Stimulated activated CD8-positive, alpha-beta memory T cell treated with anti-CD3 and anti-CD28 coated beads, Interleukin-7, amount 100 ng/mL, for 48 hours (primary cell): Measurements from ENCODE around the gene TMEM131L.
"Not testable (repeated sequence)": the region's sequence is repeated elsewhere in the genome, so short reads cannot be mapped to it uniquely, and the experiment has no call there.

Source experiments
- DNase-seq, 2 donors: peaks; one replicate each; pipeline ENCODE4 v3.0.0-alpha.2; 2020; ENCODE audit warnings: low read depth in 1 of 2; ENCODE audit errors: extremely low read depth in 1 of 2

TMEM131L gene

DNA sequence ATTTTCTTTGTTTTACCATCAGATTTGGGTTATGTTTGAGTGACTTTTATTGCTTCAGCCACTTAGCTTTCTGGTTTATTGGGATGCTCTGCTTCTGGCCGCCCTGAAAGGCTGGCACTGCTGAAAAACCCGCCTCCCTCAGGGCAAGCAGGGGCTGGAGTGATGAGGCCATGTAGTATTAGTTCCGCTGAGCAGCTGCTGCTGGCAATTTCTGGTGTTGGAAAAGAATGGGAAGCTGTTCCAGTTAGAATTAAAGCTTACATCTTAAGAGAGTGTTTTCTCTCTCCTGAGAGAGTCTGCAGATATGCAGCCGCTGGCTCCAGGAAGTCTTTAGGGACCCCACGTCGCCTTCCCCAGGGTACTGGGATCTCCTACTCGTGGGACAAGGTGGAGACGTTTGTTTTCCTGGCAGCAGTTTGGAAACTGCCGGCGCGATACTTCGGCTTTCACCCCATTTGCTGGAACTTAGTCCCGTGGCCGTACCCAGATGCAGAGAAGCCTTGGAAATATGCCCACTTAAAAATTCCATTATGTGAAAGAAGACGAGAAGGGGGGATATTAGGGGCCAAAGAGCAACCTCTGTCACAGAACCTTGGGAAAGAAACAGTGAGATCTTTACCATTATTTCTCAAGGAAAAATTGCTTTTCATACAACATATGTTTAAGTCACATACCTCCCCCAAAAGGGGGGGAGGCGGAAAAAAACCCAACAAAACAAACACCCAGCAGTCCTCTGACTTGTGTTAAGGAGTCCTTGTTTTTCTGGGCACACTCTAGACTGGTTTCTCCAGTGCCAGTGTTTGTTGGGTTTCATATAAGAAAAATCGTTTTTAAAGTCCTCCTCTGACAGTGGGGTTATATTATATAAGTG lies 72.6 kb downstream of the TMEM131L start:
- no peak for DNase-seq

DNA sequence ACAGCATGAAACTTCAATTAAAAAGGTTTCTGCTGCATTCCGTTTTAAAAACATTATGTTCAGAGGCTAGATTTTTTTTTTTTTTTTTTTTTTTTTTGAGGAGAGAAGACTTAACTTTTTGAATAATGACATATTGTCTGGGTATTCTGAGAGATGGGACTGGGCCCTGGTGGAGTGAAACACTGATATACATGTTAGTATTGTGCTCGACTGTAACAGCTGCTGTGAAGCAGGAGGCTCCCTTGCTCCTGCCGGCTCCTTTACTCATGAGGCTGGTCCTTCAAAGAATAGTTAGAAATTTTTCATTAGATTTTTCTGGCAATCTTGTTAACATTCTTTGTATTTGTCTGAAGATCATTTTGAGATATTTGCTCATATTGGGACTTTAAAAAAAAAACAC lies 73.3 kb downstream of the TMEM131L start:
- no peak for DNase-seq

DNA sequence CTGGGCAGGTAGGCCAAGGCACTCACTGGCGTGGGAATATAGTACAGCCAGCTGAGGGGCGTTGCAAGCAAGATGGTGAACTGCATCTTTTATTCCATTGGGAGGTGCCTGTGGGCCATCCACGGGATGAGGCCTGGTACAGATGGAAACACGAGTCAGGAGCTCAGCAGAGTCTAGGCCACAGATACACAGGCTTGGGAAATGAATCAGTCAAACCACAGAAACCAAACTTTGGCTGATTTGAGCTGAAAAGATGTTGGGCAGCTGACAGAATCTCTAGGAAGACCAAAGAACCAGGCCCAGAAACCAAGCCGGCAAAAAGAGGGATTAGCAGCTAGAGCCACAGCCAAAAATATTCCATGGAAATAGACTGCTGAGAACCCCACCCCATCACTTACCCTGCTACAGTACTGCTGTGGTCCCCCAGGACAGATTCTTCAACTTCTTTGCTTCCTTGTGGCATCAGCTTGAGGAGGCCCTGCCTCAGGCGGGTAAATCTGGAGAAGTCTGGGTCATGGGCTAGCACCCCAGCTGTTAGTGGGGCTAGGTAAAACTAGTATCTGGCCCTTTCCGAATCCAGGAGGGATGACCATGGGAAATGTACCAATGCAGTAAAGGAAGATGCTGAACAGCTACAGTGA lies 75.4 kb downstream of the TMEM131L start:
- peak in 1 of 2 donors; percentile 39 for DNase-seq

DNA sequence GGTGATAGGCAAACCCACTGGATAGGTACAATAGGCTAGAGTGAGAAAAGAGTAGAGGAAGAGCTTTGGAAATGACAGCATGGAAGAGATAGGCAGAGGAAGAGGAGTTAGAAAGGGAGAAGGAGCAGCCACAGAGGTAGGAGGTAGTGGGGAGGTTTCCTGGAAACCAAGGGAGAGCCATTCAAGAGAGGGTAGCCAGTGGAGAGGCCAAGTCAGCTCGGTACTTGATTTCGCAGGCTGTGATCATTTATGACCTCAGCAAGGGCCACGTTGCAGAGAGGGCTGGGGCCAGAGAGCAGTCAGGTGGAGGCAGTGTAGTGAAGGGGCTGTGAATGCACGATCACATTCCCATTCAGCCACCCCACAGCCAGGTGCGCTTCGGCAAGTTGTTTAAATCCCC lies 76.0 kb downstream of the TMEM131L start:
- no peak for DNase-seq

DNA sequence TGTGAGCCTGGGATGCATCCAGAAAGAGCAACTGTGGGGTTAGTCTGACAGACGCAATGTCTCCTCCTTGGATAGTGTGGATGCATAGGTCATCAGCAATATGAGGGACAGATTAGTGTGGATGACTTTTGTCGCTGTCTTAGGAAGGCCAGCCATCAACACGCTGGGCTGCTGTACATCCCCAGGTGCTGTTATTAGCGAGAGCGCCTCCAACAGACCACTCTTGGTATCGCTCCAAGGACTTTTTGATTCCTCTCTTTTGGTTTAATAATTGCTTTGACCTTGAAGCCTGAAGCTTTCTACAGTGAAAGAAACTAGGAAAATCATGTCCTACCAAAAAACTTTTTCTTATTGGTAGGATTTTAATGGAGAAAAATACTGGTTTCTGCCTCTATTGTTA lies 76.7 kb downstream of the TMEM131L start:
- DNase-seq: no peak

DNA sequence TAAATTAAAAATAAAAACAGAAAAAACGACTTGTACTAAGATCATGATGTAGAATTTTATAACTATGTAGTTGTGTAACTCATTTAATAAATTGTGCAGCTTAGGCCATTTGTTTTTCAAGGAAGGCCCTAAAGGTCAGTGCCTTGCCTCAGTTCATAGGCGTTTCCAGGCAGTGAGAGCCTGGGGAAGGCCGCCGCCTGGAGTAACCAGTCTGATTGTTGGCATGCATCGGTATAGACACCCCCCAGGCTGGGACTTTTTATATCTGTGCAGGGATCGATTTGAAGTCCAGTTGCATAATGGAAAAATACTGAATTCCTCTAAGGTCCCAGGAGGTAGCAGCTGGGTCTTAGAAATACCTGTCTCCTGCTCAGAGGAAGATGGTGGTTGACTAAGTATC lies 77.2 kb downstream of the TMEM131L start:
- no peak for DNase-seq

DNA sequence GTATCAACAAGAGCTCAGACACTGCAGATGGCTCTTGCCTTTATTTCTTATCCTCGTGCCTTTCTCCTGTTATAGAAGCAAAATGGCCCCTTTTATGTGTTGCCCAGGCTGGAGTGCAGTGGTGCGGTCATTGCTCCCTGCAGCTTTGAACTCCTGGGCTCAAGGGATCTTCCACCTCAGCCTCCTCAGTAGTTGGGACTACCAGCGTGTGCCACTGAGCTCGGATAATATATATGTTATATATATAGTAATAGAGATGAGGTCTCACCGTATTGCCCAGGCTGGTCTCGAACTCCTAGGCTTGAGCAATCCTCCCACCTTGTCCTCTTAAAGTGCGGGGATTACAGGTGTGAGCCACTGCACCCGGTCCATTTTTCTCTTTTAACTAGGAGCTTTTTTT lies 79.7 kb downstream of the TMEM131L start:
- DNase-seq: no peak

DNA sequence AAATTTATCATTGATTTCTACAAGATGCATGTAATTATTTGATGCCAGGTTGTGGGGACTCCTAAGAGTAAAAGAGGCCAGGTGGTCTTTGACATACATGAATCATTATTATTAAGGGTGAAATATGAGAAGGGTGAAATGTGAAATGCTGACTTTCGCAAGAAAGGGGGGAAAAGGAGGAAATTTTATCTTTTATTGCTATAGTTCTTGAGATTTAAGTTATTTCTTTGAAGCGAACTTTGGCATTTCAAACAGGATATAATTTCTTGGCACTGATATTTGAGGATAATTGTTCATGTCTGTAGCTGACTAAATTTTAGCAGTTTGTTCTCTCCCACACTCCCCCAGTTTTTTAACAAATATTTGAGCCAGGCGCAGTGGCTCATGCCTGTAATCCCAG lies 80.1 kb downstream of the TMEM131L start:
- DNase-seq: no peak

DNA sequence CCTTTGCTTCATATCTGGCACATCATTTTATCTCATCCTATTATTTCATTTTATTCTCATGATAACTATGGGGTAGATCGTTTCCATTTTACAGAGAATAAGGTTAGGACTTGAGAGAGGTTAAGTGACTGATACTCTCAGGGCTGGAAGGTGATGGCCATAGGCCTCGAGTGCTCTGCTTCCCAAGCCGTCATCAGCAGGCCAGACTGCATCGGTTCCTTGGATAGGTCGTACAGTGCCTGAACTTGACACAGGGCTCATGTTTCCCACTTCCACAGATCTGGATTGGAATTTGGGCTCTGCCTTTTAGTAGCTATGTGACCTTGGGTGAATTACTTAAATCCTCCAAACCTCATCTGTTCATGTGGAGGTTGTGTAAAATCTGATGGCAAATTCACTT lies 81.4 kb downstream of the TMEM131L start:
- DNase-seq: no peak

DNA sequence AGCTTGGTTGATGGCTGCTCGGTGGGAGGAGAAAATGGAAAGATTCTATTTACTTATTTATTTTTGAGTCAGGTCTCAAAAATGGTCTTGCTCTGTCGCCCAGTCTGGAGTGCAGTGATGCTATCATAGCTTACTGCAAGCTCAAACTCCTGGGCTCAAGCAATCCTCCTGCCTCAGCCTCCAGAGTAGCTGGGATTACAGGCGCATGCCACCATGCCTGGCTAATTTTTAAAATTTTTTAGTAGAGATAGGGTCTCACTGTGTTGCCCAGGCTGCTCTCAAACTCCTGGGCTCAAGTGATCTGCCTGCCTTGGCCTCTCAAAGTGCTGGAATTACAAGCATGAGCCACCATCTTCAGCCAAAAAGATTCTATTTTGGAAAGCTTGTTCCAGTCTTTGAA lies 82.7 kb downstream of the TMEM131L start:
- not testable (repeated sequence) for DNase-seq

DNA sequence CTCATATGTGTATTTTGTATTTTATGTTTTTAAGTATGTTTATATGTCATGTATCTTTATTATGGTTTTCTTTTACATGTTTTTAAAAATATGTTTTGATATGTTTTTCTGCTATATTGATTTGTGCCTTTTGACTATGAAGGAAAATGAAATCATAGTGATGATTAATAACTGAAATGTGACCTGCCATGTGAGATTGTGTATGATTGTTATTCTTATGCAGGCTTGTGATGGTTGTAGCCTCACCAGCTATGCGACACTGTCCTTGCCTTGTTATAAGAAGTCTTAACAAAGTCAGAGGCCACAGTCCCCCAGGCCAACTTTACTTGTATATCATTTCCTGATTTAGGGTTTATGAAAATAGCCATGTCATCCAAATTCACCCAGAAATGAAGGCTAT lies 83.2 kb downstream of the TMEM131L start:
- DNase-seq: no peak

DNA sequence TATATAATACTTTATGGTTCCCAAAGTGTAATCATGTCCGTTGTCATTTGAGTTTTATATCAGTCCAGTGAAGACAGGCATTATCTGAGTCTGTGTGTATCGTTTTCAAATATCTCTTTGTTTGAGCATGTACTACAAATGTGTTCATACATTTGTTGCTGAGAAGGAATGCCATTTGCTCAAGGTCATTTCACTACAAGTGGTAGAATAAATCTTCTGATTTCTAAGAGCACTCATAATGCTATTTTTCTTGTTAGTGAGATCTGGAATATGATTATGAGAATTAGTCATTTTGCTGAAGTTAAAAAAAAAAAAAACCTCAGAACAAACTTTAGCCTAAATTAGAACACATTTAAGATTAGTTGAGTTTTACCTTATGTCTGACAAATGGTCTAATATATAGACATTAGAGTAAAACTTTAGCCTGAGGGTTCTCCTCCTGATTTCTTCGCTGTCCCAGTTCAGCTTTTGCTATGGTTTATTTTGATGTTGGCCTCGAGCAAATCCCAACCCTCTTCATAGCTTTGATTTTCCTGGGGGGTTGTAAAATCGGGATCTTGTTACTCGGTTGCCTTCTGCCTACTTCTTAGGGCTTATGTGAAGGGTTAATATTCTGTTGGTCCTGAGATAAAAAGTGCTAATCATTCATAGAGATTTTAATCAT lies 87.1 kb downstream of the TMEM131L start:
- no peak for DNase-seq

DNA sequence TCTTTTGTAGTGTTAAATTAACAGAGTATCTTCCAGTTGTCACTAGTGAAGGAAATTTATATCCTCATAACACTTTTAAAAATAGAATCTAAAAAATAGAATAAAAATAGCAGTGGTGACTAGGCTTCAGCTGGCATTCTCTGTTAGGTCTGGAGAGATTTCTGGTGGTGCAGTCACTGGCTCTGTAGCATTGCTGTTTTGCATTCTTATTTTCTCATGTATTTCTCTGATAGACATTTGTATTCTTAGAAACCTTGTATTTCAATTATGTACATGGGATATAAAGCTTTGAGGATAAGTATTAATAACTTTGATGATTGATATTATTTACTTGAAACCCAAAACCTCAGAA lies 87.6 kb downstream of the TMEM131L start:
- DNase-seq: no peak

DNA sequence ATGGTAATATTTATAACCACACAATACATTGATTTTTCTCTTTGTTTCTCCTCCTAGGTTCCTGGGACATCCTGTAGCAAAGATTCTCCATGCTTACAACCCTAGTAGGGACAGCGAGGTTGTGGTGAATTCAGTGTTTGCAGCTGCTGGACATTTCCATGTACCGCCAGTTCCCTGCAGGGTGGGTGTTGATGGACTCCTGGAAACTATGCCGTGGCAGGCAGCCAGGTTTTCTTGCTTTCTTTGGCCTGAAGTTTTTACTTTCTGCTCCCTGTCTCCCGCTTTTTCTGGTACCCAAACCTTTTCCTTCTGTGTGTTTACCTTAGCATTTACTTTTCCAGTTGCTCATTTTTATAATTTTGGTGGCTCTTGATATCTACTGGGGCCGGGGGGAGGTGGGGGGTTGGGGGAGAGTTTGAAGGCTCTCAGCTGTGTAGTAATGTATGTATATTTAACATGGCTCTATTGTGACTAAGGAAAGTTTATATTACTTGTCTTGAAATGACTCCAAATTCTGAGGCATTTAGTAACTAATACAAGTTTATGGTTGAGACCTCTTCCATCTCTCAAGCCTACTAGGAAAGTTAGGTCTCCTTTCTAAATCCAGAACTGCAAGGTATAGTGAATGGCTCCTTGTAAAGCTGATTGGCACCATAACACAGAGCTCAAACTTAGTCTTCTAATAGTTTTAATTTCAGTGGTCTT lies 89.7 kb downstream of the TMEM131L start:
- no peak for DNase-seq

DNA sequence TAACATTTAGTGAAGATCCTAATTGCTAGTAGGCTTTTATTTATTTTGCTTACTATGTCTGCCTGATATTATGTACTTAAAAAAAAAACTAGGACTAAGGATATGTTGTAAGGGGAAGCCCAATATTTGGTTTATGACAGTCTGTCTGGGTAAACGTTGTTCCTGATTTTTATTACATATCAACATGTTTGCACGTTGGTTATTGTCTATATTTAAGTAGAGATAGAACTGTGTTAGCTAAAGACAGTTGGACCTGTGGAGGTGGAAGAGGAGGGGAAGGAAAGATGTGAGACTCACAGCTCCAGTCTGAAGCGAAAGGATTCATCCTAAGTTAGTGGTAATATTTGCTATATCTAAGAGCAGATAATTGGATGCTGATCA lies 90.3 kb downstream of the TMEM131L start:
- DNase-seq: no peak

DNA sequence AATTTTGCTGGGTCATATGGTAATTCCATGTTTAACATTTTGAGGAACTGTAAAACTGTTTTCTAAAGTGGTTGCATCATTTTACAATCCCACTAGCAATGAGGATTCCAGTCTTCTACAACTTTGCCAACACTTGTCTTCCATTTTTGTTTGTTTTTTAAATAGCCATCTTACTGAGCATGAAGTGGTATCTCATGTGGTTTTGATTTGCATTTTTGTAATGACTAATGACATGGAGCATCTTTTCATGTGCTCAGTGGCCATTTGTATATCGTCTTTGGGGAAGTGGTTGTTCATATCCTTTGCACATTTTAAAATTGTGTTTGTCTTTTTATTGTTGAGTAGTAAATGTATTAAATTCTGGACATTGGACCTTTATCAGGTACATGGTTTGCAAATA lies 94.7 kb downstream of the TMEM131L start:
- DNase-seq: no peak

DNA sequence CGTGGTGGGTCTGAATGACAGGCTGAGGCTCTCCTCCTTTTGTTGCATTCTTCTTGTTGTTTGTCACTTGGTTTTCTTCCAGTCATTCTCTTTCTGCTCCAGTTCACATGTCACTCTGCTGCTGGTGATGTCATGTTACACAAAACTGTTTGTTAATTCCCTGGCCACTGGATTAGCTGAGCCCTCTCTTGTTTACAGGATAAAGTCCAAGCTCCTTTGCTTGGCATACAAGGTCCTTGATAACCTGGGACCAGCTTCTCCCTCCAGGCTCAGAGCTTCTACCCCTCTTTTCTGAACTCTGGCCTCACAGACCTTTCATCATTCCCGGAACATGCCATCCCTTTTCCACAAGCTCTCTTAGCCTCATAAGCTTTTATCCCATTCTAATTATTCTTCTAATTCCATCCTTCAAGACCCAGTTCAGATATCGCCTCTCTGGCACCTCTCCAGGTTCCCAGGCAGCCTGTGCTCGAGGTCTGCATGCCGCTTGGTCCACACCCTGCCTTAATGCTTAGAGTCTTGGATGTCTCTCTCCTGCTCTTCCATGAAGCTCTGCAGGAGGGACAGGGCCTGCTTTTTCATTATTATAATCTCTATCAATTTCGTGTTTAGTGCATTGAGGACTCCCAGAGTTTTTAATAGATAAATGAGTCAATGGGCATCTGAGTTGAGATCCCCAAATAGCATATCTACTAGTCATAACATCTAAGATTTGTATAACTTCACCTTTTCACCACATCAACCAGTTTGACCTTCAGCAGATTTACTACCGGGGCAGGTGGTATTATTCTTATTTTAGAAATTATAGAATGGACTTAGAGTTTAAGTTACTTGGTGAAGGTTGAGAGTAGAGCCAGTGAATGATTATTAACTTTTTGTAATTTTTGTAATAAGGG lies 98.7 kb downstream of the TMEM131L start:
- DNase-seq: no peak

DNA sequence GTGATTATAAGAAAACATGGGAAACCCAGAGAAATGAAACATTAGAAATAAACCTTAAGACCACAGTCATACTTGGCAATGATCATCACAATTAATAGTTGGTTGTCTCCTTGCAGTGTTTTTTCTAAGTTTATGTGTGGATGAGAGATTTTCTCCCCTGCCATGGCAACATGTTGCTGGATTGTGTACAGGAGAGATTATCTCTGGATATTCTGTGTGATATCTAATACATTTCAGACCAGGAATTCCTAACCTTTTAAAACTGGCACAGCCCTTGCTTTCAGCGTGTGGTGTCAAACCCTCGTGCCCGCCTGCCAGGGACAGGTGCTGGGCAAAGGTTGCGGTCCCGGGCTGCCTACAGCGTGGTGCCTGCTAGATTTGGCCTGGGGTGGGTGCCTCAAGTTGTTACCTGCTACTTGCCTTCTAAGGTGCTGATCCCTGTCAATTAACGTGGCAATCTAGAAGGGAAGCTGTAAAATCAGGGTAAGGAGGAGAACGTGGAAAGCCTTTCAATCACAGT lies 100.5 kb downstream of the TMEM131L start:
- DNase-seq: no peak

DNA sequence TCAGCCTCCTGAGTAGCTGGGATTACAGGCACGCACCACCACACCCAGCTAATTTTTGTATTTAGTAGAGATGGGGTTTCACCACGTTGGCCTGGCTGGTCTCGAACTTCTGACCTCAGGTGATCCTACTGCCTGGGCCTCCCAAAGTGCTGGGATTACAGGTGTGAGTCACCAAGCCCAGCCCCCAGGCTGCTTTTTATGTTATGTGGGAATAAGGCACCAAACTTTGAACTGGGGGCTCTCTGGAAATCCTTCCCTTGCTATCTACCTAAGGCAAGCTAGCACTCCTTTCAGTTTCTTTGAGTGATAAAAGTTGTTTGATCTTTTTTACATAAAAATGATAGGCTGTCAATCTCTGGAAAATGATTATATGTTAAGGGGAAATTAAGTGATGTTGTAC lies 101.5 kb downstream of the TMEM131L start:
- not testable (repeated sequence) for DNase-seq
